ENCODE measurements around the gene ANLN. TPM values are rescaled to one million over a fixed set of nuclear protein-coding genes. Genes with fewer than 3 reads are reported as not detected.

Gene ANLN
- total and polyA plus RNA-seq, 2 experiments from 2014 or later: 26.9 to 66.7 TPM

- no peaks in the 10 kb centered on the region for H3F3A ChIP-seq (replicated peaks; ENCODE audit: low read depth)
- Mint-ChIP-seq H3K36me3 (ENCODE audit: low read depth) (peaks cover 70% of the 10 kb centered on the region), H3K27ac (no peak overlapping the region), H3K4me1 (peaks cover 6% of the 10 kb centered on the region), H3K9me3 (peaks cover 2% of the 10 kb centered on the region; the same call in 1 of the 3 replicates), H3K27me3 (ENCODE audit: insufficient read depth, low read depth, poor library complexity) (no peaks in the 10 kb centered on the region), H3K4me3 (no peak overlapping the region)
- no peaks in the 10 kb centered on the region for H3K9me2 ChIP-seq (ENCODE audit: insufficient read depth)
- H3K4me2 ChIP-seq: no peak overlapping the region
- DNase-seq (ENCODE audit: low spot score) (peak; percentile 10), ATAC-seq (no peak)
- peaks cover 10% of the 10 kb centered on the region for H3K79me2 ChIP-seq (replicated peaks; ENCODE audit: insufficient read depth)
- H3K36me3 ChIP-seq (ENCODE audit: insufficient read depth): peaks cover 12% of the 10 kb centered on the region; the same call in 1 of the 2 replicates
- H3K27me3 ChIP-seq (ENCODE audit: insufficient read depth): no peaks in the 10 kb centered on the region
- H2AFZ ChIP-seq: no peak overlapping the region
- TF ChIP-seq, protein P1, sequence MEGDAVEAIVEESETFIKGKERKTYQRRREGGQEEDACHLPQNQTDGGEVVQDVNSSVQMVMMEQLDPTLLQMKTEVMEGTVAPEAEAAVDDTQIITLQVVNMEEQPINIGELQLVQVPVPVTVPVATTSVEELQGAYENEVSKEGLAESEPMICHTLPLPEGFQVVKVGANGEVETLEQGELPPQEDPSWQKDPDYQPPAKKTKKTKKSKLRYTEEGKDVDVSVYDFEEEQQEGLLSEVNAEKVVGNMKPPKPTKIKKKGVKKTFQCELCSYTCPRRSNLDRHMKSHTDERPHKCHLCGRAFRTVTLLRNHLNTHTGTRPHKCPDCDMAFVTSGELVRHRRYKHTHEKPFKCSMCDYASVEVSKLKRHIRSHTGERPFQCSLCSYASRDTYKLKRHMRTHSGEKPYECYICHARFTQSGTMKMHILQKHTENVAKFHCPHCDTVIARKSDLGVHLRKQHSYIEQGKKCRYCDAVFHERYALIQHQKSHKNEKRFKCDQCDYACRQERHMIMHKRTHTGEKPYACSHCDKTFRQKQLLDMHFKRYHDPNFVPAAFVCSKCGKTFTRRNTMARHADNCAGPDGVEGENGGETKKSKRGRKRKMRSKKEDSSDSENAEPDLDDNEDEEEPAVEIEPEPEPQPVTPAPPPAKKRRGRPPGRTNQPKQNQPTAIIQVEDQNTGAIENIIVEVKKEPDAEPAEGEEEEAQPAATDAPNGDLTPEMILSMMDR (conservative IDR thresholded peaks at IDR 0.05; ENCODE audit: low read depth in 2 of 2): no peak
- TF ChIP-seq ZNF114 (CRISPR knock-in tag; IDR thresholded peaks at IDR 0.05) (no peak), ZNF331 (CRISPR knock-in tag; IDR thresholded peaks at IDR 0.05; ENCODE audit: low read depth) (no peak), ZNF462 (CRISPR knock-in tag; IDR thresholded peaks at IDR 0.05) (no peak), NANOG (IDR thresholded peaks at IDR 0.05; ENCODE audit: borderline replicate concordance) (no peak), EZH2 (IDR thresholded peaks at IDR 0.05; ENCODE audit: low read depth, unreplicated experiment) (no peak)
- H3K27ac ChIP-seq (ENCODE audit: low read depth): no peak overlapping the region
- no peak overlapping the region for H3K4me3 ChIP-seq
- peaks cover 8% of the 10 kb centered on the region for H3K4me1 ChIP-seq (ENCODE audit: insufficient read depth)
- H4K20me1 ChIP-seq (replicated peaks; ENCODE audit: insufficient read depth): no peaks in the 10 kb centered on the region
Measured at GRCh38 chr7:36400606-36401005, 10.9 kb downstream of the ANLN start.
